Lower leg skin (tissue), 3 donors: ENCODE data around the gene CD19.

Source experiments
- CTCF ChIP-seq, 3 donors: fragments of 450-650 bp; IDR thresholded peaks; one replicate each; pipeline ENCODE4 v1.5.1; 2016; ENCODE audit warnings: antibody characterized with exemption in 3 of 3, mild to moderate bottlenecking in 3 of 3, moderate library complexity in 2 of 3
- POLR2A ChIP-seq, 2 donors: fragments of 450-650 bp; IDR thresholded peaks; one replicate each; pipeline ENCODE4 v1.6.1; 2016 to 2017; ENCODE audit warnings: antibody characterized with exemption in 2 of 2, mild to moderate bottlenecking in 1 of 2, moderate library complexity in 1 of 2

- TF ChIP-seq CTCF (IDR thresholded peaks at IDR 0.05) (no peak), POLR2A (IDR thresholded peaks at IDR 0.05) (no peak)
These were observed 19.1 kb downstream of the CD19 start, which contains the start of gene NFATC2IP for GRCh38 chr16:28950648-28951409.
